HG02610 (cell line): ENCODE data around the gene DUSP22.

Source experiments
- ATAC-seq: cut with Tn5 transposase; IDR thresholded peaks from one replicate; pipeline ENCODE4 v1.9.1; 2021; ENCODE audit warnings: mild to moderate bottlenecking, moderate library complexity; ENCODE audit not compliant: unreplicated experiment

The DUSP22 gene

DNA sequence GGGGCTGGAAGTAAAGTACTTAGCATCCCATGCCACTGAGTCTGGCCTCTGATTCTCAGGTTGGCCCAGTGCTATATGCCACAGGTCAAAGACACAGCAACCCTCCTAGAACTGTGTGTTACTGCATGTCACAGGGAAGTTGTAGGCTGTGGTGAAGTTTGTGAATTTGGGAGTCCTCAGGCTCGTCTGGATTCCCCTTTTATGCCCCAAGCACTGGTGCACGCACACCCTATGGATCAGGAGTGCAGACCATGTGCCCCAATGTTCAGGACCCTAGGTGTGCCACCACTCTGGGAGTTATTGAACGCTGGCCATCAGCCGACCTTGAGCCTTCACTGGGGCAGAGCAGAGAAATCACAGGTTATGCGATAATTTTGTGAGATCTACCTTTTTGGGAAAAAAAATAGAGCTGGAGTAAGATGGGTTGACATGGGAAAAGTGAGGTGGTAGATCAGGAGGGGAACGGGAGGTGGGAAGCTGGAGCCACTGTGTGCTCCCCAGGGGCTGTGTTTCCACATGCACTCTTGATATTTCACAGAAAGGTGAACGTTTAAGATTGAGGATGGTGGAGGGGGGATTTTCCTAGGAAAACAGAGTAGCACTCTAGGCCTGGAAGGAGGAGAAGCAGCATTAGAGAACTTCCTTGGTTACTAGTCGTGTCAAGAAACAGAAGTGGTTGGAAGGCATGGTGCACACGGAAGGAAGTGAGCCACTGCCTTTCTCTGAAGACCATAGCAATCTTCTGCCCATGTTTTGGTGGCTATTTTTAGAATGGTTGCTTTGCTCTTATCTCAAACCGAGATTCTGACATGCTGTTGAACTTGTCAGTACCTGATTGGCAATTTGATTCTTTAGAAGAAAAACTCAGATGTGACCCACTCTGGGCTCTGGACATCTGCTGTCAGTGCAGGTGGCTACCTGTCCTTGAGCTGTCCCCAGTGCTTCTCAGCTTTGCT is 44.1 kb downstream of the DUSP22 start:
- ATAC-seq: peak; percentile 28

GRCh38 chr6:337805-338368 is 45.6 kb downstream of the DUSP22 start:
- no peak for ATAC-seq

DNA sequence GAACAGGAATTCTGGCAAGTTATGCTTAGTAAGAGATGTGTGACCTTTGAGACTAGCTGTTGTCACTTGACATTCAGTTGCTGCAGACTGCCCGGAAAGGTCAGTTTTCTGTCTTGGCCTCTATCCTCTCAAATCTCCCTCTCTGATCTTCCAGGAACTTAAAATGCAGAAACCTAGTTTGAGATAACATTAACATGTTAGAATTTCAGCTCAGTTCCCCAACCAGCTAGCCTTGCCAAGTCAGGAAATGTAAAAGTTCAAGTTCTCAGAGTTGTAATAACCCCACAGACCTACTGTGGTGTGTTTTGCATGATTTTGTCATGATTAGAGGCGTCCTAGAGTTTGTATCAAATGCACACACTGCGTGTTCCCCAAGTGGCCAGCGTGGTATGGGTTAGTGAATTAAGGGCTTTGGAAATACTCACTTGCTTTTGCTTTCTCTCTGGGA is 46.6 kb downstream of the DUSP22 start:
- no peak for ATAC-seq

DNA sequence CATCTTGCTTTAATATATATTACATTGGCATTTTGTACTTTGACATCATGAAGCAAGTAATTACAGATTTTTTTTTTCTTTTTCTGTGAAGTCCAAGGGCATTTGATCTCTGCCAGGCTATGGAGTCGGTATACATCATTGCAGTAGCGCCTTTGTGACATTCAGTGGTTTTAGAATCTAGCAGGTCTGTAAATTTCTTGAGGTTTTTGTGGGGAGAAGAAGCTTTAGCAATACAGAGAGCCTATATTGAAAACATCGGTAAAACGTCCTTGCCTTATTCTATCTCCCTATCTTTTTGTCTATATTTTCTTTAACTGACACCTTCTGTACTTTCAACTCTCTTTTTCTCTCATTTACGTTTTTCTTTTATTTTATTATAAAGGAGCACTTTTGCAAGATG is 47.2 kb downstream of the DUSP22 start:
- ATAC-seq: no peak

- ATAC-seq: no peak
Observed at GRCh38 chr6:340186-340955, 48.1 kb downstream of the DUSP22 start.

DNA sequence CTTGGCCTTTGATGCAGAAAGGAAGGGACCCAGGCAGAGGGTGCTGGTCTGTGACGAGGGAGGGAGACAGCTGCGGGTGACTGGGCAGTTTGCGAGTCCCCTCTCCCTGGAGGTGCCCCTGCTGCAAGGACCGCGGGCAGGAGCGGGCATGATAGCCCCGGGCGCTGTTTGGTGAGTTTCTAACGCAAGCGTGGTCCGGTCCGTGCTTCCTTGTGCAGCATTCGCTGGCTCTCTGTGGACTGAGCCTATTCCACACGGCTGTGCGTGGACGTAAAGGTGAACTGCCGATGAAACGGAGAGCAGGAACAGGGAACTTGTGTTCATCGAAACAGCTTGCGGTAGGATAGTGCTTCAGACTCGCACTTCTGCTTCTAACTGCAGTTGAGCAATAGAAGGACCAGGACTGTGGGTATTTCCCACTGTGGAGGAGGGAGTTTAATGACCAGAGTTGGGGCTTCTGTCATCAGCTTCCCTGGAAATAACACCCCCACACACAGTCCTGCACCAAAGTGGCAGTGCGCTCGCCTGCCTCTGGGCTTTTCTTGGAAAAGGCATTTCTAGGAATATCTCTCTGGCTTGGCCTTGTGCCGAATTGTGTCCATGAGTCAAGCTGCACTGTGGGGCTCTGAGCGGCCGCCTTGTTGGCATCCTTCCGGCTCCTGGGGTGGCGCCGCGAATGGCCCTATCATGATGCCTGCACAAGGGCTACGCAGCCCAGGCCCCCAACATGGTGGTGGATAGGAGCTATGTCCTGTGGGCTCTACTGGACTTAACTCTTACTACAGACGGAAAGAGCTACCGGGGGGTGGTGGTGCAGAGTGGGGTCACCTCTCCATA is 48.9 kb downstream of the DUSP22 start:
- peak; percentile 43 for ATAC-seq

- peak; percentile 49 for ATAC-seq
Observed at GRCh38 chr6:341914-342831, 49.9 kb downstream of the DUSP22 start.

GRCh38 chr6:342832-343179 is 50.5 kb downstream of the DUSP22 start:
- no peak for ATAC-seq

- no peak for ATAC-seq
Observed at GRCh38 chr6:343226-343935, 51.1 kb downstream of the DUSP22 start.

- ATAC-seq: no peak
Observed at GRCh38 chr6:343960-344815, 51.9 kb downstream of the DUSP22 start.

- no peak for ATAC-seq
Observed at GRCh38 chr6:344816-345340, 52.6 kb downstream of the DUSP22 start.

DNA sequence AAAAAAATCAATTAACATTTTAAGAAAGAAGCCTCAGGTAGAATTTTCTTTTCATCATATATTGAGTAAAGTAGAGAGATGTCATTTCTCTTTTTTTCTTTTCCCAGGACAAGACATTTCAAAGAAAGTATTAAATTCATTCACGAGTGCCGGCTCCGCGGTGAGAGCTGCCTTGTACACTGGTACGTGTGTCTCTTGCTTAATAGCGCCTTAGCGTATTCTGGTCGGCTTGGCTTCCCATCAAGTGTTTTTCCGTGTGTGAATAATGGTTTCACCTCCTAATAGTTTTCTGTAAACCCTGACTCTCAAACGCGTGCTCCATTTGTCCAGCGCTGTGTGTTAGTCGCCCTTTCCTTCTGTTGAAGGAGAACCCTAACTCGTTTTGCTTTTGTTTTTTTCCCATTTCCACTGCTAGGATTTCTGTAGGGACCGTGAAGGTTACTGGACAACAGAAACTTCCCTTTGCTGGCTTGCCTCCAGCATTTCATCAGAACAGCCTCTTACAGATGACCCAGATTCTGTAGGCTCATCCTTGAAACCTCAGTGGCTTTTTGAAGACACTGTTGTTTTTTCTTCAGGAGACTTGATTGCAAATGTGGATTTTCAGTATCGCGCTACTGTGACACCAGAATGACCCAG is 53.6 kb downstream of the DUSP22 start:
- no peak for ATAC-seq

DNA sequence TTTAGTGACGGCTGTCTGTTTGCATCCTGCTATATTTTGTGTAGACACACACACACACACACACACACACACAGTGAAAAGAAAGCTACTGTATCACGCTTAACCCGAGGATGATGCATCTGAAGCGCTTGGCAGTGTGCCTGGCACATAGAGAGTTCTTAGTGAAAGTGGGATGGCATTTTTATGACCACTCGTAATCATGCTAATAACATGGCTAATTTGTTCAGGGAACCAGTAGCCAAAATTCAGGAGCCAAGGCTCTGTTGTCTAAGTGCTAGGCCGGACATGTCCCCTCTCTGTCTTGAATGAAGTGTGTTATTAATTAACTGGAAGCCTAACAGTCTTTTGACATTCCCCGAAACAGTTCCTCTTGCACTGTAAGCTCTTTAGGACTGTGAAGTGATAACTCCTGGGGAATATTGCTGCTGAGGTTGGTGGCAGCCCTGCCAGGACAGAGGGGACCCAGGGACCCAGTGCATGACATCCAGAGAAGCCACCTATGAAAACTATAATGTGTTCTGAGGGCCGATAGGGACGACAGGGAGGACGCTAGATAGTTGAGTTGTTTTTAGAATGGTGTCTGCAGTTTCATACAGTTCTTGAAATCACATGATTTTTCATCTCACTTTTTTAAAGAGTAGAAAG is 54.2 kb downstream of the DUSP22 start:
- no peak for ATAC-seq

- ATAC-seq: peak; percentile 87
Observed at GRCh38 chr6:347232-347631, 54.9 kb downstream of the DUSP22 start.

DNA sequence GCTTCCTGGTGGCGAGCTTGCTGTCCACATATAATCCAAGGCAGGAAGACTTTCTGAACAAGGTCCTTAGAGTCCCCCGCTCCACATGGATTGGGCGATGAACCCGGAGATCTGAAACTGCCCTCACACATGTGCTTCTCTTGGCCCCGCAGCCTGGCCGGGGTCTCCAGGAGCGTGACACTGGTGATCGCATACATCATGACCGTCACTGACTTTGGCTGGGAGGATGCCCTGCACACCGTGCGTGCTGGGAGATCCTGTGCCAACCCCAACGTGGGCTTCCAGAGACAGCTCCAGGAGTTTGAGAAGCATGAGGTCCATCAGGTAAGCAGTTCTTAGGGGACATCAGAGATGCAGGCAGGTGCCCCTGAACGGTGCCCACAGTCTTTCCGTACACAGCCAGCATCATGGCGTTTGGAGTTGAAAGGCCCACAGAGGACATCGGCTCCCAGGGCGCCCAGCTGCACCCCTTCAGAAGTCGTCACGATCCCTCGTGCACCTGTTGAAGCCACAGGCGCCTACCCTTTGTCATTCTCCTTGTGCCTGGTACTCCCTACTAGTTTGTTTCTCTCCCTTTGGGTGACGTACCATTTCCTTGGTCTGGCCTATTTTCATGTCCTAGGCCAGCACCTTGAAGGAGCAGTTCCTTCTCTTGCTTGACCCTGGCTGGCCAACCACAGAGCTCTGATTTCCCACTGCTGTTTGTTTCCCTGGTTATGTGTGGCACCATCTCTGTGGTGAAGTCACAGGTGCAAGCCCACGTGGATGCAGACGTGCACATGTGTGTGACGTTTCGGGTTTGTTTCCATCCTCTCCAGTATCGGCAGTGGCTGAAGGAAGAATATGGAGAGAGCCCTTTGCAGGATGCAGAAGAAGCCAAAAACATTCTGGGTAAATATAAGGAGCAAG is 55.9 kb downstream of the DUSP22 start:
- ATAC-seq: no peak

DNA sequence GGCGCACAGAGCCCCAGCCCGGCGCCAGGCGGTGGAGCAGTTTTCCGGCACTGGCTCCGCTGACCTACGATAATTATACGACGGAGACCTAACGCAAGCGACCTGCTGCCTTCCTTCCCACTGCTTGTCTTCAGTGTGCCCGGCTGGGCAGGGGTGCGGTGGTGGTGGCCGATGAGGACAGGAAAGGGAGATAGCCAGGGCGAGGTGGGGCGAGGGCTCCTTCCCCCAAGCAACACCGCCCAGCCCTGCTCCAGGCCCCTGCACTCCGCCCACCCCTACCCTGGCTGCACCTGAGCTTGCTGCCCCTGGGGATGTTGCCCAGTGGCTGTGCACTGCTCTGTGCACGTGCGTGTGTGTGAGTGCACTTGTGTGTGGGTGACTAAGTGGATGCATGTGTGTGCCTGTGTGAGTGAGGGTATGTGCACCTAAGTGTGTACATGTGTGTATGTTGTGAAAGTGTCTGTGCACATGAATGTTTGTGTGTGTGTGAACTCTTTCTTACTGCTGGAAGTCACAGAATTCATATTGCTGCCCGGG is 56.6 kb downstream of the DUSP22 start:
- ATAC-seq: no peak
